NCI-H345 treated with DMSO at 0.1 percent for 48 hours (cell line): ENCODE measurements around the gene PPT2.
A peak's percentile ranks its signal among the peaks of the same experiment; 100 is the strongest.

Experiments
- DNase-seq: peaks from one replicate; lab custom pipeline; 2025; ENCODE audit not compliant: unreplicated experiment; lab: John Stamatoyannopoulos, UW

Gene PPT2

DNA sequence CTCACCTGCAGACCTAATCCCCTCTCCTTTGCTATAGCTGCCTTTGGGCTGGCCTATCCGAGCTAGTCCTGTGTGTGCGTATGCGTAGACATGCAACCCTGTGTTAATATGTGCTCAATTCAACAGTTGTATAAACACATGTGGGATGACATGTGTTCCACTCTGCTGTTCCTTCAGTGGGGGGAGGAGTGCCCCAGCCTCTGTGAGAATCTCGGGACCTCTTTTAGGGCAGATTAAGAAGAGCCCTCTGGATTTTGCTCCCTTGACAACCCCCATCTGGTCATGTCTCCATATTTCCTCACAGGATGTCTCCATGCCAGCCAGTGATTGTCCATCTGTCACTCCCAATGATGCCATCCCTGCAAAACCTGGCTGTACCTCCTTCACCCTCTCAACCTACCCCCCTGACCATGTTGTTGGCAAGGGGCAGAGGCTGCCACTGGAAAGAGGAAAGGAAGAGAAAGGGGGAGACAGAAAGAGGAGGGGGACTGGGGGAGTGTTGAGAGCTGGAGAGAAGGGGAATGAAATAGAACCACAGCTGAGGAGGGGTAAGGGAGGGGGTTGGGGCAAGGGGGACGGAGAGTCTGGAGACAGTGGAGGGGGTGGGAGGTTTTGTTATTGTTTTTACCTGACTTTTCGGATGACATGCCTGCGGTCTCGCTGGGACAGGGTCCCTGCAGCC lies 2.6 kb upstream of the PPT2 start:
- no peak for DNase-seq

DNA sequence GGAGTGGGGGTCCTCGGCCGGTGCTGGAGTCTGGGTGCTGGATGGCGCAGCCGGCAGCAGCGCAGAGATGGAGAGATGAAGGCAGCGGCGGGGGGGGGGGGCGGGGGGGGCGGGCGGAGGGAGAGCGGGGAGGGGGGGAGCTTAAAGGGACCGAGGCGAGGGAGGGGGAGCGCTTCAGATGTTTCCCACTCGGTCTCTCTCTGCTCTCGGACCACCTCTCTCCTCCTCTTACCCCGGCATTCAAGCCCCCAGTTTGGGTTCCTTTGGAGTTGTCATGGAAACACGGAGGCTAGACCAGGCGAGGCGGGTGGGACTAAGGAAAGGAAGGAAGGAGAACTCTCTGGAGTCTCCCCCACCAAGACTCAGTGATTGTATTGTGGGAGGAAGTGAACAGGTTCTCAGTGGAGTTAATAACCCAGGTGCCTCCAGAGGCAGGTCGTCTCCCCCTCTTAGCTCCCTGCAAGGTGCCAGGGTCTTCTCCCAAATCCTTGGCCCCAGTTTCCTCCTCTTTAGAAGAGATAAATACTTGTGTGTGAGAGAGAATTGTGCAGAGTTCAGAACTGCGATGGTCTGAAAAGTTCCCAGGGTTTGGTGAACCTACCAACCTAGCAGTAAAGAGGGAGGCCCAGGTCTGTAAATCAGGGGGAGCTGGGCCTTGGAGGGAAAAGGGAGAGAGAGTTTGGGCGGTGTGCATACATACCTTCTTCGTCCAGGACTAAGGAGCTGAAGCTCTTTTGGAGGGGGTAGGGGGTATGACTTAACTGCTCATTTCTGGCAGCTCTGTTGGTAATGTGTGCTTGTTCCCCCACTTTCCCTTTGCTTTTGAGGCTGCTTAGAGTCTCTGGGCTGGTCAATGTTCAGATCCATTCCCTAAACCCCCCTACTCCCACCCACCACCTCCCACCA lies 1.8 kb upstream of the PPT2 start, which contains the start of gene PRRT1:
PRRT1 (minus strand) TSS at position 77 of the 906 bp plus-strand sequence. CDS start 112 bp downstream, outside the sequence.
- DNase-seq: no peak

DNA sequence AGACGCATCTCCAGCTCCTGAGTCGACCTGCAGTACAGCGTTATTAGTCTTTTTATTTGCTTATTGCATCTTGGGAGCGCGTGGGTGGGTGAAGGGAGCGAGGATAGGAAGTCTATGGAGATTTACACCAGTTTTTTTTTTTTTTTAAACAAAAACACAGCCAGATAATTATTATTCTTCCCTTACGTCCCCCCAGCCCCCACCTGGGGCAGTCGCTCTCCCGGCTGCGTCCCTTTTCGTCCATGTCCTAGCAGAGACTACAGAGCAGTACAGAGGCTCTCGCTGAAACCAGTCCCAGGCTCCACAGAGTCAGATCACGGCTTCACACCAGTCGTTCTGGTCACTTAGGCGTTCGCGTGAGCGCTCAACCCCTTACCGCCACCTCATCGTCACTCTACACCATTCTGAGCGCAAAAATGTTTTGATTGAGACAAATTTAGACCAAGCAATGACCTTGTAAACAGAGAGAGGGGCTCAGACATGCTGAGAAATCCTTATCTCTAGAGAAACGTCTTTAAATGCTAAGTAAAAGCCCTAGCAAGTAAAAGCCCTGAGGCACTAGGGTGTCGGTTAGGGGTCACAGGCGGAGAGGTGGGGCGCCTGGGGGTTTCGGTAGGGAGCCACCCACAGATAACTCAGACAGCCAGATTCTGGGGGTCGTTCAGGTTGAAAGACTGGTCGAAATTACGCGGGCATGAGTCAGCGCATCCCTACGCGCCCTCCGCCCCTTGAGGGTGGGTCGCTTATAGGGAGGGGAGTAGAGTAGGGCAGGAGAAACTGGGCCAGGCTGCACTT lies 975 bp upstream of the PPT2 start:
- DNase-seq: no peak

DNA sequence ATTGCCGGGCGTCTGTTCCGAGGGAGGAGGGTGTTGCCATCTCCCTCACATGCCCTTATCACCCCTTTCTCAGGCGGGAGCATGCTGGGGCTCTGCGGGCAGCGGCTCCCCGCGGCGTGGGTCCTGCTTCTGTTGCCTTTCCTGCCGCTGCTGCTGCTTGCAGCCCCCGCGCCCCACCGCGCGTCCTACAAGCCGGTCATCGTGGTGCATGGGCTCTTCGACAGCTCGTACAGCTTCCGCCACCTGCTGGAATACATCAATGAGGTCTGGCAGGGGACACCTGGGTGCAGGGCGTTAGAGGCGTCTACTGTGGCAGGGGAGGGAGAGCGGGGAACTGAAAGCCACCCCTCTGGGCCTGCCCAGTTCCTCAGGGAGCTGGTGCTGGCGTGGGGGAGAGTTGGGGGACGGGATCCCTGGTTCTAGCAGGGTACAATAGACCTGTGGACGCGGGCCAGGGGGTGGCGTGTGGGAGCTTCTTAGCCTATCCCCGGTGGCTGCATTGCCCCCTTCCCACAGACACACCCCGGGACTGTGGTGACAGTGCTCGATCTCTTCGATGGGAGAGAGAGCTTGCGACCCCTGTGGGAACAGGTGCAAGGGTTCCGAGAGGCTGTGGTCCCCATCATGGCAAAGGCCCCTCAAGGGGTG lies 697 bp downstream of the PPT2 start:
- DNase-seq: peak; percentile 44

DNA sequence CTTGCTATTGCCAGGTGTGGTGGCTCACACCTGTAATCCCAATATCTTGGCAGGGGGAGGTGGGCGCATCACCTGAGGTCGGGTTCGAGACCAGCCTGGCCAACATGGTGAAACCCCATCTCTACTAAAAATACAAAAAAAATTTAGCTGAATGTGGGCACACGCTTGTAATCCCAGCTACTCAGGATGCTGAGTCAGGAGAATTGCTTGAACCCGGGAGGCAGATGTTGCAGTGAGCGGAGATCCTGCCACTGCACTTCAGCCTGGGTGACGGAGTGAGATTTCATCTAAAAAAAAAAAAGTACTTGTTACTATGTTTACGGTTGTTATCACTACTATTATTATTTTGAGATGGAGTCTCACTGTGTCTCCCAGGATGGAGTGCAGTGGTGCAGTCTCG lies 3.0 kb downstream of the PPT2 start:
- DNase-seq: no peak

DNA sequence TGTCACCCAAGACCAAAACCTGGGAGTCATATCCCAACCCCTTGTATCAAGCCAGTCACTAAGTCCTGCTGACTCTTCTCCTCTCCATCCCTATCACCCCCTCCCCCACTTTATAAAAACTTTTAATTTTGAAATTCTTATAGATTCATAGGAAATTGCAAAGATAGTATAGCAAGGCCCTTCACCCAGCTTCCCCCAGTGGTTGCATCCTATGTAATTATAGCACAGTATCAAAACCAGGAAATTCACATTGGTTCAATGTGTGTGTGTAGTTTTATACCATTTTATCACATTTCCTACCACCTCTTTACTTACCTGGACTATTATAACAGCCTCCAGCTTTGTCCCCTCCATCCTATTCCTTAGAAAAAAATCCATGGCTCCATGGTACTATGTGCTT lies 4.1 kb downstream of the PPT2 start:
- DNase-seq: no peak

DNA sequence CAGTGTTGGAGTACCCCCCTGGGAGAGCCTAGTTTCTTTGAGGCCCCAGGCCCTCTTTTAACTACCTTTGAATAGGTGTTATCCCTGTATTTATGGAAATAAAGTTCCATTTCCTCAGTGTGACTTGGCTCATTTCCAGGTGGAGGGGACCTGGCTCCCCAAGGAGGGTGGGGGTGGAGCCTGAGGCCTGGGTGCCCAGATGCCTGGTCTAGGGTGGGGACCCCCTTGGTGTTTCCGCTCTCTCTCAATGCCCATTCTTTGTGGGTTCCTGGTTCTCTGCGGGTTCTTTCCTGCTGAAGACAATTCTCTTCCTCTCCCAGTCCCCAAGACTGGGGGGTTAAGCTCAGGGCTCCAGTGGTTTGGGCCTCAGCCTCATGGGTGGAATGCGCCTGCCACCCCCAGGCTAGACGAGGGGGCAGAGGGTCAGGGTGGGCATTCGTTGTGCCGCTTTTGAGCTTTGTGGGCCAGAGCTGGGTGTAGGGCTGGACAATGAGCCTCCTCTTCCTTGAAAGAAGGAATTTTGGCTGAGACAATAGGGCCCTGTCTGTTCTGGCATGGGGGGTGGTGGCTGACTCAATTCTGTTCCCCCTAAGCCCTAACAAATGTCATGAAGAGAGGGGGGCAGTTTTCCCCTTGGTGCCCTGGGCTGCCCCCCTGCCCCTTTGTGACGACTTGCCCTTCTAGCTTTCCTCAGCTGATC lies 9.8 kb downstream of the PPT2 start:
- no peak for DNase-seq

DNA sequence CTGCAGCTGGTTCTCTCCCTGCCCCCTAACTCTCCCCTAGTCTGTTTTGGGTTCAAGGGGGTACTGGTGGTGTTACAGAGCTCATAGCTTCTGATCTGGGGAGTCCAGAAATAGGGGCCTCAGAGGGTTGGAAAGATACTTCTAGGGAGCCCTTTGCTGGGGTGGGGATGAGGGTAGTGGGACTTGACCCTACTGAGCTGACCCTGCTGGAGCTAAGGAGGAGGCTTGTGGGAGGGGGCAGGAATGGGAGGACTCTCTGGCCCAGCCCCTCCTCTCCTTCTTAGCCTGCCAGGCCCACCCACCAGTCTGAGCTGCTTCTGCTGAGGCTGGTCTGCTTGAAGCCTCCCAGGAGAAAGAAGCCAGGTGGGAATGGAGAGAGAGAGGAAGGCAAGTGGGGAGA lies 10.4 kb downstream of the PPT2 start, which contains the start of gene EGFL8:
EGFL8 (plus strand) TSS at position 301 of the 400 bp plus-strand sequence. CDS start 1,571 bp downstream, outside the sequence.
- no peak for DNase-seq

DNA sequence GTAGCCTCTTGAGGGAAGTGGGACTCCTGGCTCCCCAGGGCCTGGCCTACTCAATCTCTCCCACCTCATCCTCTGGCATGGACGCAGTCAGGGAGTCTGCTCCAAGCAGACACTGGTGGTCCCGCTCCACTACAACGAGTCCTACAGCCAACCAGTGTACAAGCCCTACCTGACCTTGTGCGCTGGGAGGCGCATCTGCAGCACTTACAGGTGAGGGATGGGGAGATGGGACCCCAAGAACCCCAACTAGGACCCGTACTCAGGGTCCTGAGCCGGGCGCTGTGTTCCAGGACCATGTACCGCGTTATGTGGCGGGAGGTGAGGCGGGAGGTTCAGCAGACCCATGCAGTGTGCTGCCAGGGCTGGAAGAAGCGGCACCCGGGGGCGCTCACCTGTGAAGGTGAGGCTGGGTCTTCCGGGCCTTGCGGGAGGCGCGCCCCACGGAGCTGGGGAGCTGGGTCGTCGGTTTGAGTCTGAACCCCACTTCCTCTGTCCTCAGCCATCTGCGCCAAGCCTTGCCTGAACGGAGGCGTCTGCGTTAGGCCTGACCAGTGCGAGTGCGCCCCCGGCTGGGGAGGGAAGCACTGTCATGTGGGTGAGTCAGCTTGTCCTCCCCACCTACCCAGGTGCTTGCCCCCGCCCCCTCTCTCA lies 12.6 kb downstream of the PPT2 start:
- no peak for DNase-seq

DNA sequence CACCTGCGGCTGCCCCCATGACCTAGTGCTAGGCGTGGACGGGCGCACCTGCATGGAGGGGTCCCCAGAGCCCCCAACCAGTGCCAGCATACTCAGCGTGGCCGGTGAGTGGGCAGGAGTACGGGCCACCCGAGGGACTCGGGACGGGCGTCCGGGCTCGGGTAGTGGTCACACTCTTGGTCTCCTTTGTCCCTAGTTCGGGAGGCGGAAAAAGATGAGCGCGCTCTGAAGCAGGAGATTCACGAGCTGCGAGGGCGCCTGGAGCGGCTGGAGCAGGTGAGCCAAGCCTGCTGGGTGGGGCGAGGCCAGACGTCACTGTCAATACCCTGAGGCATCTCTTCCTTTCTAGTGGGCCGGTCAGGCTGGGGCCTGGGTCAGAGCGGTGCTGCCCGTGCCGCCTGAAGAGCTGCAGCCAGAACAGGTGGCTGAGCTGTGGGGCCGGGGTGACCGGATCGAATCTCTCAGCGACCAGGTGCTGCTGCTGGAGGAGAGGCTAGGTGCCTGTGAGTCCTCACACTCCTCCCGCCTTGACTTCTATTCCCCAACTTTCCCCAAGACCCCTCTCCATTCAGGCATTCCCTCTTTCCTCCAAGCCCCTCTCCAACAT lies 13.3 kb downstream of the PPT2 start:
- DNase-seq: no peak

DNA sequence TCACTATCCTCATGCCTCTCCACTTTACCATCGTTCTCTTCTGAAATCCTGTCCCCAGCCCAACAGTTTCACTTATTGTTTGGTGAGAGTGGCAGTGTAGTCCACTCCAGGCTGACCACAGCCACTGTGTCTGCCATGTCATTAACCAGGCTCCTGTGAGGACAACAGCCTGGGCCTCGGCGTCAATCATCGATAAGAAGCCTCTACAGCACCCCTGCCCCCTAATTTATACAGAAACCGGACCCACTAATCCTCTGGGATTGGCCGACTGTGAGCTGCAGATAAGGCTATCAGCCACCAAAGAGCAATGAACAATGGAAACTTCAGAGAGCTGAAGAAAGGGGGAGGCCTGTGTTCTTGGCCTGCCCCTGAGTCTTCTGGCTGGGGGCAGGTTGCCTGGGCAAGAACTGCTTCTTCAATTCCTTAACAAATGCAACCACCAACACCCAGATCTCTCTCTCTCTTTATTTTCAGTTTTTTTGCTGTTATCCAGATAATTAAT lies 13.9 kb downstream of the PPT2 start:
- no peak for DNase-seq

DNA sequence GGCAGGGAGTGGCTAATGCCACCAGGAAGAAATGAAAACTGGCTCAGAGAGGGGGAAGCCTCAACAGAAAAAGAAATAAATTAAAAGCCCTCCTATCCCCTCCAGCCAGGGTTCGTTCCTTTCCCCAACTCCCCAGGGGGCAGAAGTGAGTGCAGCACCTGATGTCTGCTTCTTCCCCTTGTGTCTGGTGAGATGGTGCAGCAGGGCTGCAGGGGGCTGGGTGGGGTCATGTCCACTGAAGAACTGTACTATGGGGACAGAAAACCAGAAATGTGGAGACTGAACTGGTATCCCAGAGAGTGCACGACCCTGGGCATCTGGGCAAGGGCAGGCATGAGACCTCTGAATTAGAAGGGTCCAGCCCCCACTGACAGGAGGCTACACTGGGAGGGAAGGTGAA lies 14.4 kb downstream of the PPT2 start:
- no peak for DNase-seq

DNA sequence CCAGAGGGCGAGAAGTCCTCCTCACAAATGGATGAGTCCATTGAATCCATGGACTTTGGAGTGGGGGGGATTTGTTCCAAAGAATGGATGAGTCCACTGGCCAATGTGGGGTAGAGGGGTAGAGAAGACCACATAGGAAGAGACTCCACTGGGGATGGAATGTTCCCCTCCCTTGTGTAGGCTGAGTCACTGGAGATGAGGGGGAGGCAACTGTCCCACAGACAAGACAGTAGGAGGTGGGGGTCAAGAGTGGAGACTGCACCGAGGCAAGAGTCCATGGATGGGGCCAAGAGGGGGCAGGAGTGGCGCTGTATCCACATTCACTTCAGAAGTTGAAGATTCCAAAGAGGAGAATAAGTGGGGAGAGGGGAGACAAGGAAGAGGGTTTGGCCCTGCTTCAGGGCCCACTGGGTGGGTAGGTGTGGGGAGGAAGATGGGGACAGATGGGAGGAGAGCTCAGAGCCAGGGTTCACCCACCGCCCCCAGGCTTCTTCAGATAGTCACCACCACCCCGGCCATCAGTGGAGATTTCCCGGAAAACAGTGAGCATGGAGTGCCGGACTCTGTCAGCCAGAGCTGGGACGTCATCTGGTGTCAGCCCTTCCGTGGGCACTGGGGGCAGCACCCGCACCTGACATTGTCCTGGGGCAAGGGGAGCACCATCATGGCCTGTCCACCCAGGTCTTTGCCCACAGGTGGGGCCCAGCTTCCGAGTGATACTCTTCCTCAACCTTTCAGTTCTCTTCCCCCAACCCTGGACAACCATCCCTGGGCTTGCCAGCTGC lies 15.1 kb downstream of the PPT2 start:
- no peak for DNase-seq

DNA sequence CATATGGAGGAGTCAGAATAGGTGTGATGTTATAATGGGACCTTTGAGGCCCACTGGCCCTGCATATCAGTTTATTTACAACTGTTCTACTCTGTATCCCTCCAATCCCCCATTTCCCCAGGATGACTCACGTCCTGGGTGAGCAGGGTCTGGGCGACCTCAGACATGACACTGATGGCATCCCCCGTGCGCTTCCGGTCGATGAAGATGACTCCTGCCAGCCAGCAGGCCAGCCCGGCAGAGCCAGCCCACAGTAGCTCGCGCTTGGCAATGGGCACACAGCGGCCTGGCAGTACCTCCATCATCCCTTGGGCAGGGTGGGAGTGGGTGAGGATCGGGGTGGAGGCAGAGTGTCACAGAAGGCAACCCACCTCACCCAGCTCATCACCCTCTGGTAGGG lies 16.4 kb downstream of the PPT2 start:
- DNase-seq: no peak

DNA sequence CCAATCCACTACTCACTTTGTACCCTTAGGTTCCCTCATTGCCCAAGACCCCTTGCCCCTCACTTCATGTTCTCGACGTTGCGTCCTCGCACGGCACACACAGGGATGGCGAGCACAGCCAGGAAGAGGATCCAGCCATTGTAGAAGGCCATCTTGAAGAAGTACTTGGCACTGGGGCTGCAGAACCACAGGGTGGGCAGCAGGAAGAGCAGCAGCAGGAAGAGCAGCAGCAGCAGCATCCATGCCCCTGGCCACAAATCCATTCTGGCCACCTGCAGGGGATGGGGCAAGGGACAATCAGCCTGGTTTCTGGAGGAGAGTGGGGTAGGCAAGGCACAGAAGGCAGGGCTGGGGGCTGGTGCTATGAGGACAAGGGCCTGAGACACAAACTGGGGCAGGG lies 17.3 kb downstream of the PPT2 start:
- no peak for DNase-seq

DNA sequence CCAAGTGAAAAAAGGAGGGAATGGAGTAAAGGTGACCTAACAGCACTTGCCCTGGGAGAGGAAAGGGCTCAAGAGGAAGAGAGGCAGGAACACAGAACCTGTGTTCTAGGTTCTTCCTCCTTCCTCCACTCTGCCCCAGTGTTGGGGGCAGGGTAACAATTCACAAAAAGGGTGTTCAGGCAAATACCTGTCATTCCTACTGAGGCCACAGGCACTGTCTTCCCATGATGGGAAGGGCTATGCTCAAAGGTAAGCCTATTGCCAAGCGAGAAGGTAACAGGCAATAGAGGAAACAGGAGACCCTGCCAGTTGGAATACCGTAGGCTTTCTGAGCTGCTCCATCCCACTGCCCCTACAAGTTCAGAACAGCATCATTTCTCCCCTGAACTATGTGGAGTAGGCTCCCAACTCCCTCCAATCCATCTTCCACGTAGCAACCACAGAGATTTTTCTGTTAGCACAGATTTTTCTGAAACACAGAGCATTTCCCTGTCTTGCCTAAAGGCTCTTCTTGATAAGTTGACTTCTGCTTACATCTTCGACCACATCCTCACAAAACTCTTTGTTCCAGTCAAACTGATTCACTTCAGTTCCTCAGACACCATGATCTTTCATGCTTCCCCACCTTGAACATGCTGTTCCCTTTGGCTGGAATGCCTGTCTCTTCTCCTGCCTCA lies 19.2 kb downstream of the PPT2 start:
- no peak for DNase-seq

DNA sequence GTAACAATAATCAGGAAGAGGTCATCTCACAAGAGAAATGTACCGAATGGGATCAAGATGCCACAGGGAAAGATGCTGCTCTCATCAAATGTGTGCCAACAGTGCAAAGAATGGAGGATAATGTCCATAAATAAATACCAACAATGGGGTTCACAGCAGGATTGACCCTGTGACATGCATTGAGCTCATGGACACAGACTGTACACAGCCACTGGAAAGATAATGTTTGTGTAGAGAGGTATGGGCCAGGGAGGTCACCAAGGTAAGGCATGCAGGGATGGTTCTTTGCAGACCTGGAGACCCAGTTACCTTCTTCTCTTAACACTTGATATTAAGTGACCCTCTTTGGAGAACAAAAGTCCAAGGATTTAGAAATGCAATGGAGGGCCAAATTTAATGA lies 20.5 kb downstream of the PPT2 start:
- DNase-seq: no peak

DNA sequence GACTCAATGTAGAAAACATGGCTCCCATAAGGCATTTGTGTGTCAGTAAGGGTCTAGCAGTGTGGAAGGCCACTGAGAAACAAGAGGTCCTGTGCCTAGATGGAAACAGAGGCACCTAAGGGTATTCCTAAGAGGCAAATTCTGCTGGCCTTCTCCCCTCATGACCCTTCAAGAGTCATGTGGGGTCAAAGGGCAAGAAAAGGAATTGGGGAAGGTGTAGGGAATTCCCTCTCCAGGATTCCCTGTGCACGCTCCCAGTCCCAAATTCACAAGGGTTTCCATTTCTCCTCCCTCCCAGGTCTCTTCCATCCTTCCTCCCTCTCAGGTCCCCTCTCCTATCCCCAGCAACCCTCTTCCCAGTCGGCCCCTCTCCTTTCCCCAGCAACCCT lies 21.4 kb downstream of the PPT2 start:
- DNase-seq: no peak
